Vagina (tissue), 2 donors: Measurements from ENCODE around the gene SEC23B. TPM values are rescaled to one million over a fixed set of nuclear protein-coding genes. Genes with fewer than 3 reads are reported as not detected.

Experiments
- DNase-seq, 2 donors: peaks; one replicate each; pipeline ENCODE4 v3.0.0-alpha.2; 2017; ENCODE audit errors: extremely low spot score in 2 of 2
- H3K27ac ChIP-seq: fragments of 200-600 bp; sonication (generic); one replicate; pipeline ENCODE4 v1.5.1; 2019
- H3K27me3 ChIP-seq: fragments of 200-600 bp; sonication (generic); one replicate; pipeline ENCODE4 v1.5.1; 2019
- H3K36me3 ChIP-seq, 2 donors: fragments of 200-600 bp; sonication (generic); one replicate each; pipeline ENCODE4 v1.5.1; 2017 to 2019
- H3K4me1 ChIP-seq: fragments of 200-600 bp; sonication (generic); one replicate; pipeline ENCODE4 v1.5.1; 2019
- H3K4me3 ChIP-seq, 2 donors: fragments of 200-600 bp; sonication (generic); 1 replicate in 1 of 2; 2 replicates in 1 of 2; pipeline ENCODE4 v1.5.1; 2016 to 2019
- H3K9me3 ChIP-seq: fragments of 200-600 bp; sonication (generic); one replicate; pipeline ENCODE4 v1.5.1; 2019
- POLR2A ChIP-seq, 2 donors: fragments of 450-650 bp; IDR thresholded peaks; one replicate each; pipeline ENCODE4 v1.6.1; 2017; ENCODE audit warnings: antibody characterized with exemption in 2 of 2, mild to moderate bottlenecking in 2 of 2, moderate library complexity in 2 of 2
- POLR2AphosphoS5 ChIP-seq, 2 donors: sonication (generic); formaldehyde crosslinking; IDR thresholded peaks; one replicate each; pipeline ENCODE4 v1.9.0; 2017; ENCODE audit warnings: antibody characterized with exemption in 2 of 2, mild to moderate bottlenecking in 2 of 2, low read depth in 1 of 2; ENCODE audit not compliant: insufficient read depth in 1 of 2
- intact Hi-C: fragments of 100-400 bp; cut with DNase I; formaldehyde crosslinking; loops from one replicate; pipeline ENCODE4 v1.15.1; 2023
- total RNA-seq: library from RNA; depleted of rRNA; stranded (reverse); fragments of >200 nt; gene quantifications from one replicate; pipeline ENCODE4 v1.2.3, GENCODE V29; 2016
- TF ChIP-seq, protein P1 (sequence below), 3 experiments: fragments of 450-650 bp in 2 of 3; fragments of 200-600 bp in 1 of 3; sonication (generic) in 1 of 3; IDR thresholded peaks; one replicate each; pipeline ENCODE4 v1.5.1; 2017 to 2019; ENCODE audit warnings: antibody characterized with exemption in 3 of 3, mild to moderate bottlenecking in 2 of 3, moderate library complexity in 2 of 3

Gene SEC23B
- total RNA-seq, 1 donor from 2014 or later, result 30.7 TPM

DNA sequence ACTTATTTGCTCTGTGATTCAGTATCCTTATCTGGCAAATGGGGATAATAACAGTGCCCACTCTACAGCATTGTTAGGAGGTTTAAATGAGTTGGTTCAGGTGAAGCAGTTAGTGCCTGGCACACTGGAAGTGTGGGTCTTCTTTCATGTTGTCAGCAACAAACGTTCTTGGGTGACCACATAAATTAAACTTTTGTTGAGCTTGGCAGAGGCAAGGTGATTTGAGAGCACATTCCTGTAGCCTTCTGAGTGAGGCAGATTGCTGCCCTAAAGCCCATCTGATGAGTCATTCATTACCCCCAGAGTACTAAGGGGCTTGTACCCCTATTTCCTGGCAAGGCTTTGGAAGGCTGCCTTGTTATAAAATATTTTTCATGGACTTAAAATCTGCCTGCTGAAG is 25.8 kb downstream of the SEC23B start:
- no peak for DNase-seq
- H3K9me3 ChIP-seq, result no peaks in the 10 kb centered on the region
- H3K36me3 ChIP-seq, result peaks cover 0 to 57% of the 10 kb centered on the region in 2 donors
- no peak overlapping the region for H3K4me3 ChIP-seq
- H3K27ac ChIP-seq, result no peak overlapping the region
- no peak for TF ChIP-seq POLR2AphosphoS5 (IDR thresholded peaks at IDR 0.05; ENCODE audit: insufficient read depth in 1 of 2, low read depth in 1 of 2)
- TF ChIP-seq POLR2A (IDR thresholded peaks at IDR 0.05), result no peak
- TF ChIP-seq, protein P1, sequence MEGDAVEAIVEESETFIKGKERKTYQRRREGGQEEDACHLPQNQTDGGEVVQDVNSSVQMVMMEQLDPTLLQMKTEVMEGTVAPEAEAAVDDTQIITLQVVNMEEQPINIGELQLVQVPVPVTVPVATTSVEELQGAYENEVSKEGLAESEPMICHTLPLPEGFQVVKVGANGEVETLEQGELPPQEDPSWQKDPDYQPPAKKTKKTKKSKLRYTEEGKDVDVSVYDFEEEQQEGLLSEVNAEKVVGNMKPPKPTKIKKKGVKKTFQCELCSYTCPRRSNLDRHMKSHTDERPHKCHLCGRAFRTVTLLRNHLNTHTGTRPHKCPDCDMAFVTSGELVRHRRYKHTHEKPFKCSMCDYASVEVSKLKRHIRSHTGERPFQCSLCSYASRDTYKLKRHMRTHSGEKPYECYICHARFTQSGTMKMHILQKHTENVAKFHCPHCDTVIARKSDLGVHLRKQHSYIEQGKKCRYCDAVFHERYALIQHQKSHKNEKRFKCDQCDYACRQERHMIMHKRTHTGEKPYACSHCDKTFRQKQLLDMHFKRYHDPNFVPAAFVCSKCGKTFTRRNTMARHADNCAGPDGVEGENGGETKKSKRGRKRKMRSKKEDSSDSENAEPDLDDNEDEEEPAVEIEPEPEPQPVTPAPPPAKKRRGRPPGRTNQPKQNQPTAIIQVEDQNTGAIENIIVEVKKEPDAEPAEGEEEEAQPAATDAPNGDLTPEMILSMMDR (IDR thresholded peaks at IDR 0.05), result no peak
- no peaks in the 10 kb centered on the region for H3K4me1 ChIP-seq
- no peaks in the 10 kb centered on the region for H3K27me3 ChIP-seq
- intact Hi-C loops, result no loop called here

DNA sequence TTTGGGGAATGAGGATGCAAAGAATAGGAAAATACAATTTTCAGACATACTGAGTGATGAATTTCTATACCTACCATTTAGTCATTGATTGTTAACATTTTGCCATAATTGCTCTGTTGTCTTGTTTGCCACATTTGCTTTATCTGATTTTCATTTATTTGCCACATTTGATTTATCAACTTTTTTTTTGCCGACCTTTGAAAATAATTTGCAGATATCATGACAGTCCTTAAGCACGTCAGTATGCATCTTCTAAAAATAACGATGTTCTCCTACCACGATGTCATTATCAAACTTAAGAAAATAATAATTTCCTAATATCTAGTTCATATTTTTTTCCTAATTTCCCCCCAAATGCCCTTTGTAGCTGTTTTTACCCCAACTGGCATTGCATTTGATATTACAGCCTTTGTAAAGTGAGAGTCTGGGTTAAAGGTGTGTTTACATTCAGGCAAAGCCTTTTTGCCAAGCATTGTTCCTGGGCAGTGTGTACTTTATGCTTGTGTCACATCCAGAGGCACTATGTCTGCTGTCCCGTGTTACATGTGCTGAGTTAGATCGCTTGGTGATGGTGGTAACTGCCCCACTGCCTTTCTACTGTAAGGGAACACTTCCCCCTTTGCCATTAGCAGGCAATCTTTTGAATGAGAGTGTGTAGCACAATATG is 26.4 kb downstream of the SEC23B start:
- Histone ChIP-seq H3K9me3 (no peaks in the 10 kb centered on the region), H3K27me3 (no peaks in the 10 kb centered on the region), H3K27ac (no peak overlapping the region), H3K4me3 (no peak overlapping the region), H3K4me1 (no peaks in the 10 kb centered on the region), H3K36me3 (peaks cover 0 to 51% of the 10 kb centered on the region in 2 donors)
- no peak for DNase-seq
- intact Hi-C loops, result no loop called here
- TF ChIP-seq, protein P1 (IDR thresholded peaks at IDR 0.05), result no peak
- no peak for TF ChIP-seq POLR2A (IDR thresholded peaks at IDR 0.05)
- no peak for TF ChIP-seq POLR2AphosphoS5 (IDR thresholded peaks at IDR 0.05; ENCODE audit: insufficient read depth in 1 of 2, low read depth in 1 of 2)

DNA sequence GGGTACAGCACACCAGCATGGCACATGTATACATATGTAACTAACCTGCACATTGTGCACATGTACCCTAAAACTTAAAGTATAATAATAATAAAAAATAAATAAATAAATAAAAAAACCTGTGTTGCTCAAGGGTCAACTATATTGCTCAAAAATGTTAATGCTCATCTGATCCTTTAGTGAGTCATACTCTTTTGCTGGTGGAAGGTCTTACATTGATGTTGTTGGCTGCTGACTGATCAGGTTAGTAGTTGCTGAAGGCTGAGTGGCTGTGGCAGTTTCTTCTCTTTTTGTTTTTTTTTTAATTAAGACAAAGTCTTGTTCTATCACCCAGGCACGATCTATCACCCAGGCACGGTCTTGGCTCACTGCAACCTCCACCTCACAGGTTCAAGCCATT is 29.9 kb downstream of the SEC23B start:
- Histone ChIP-seq H3K4me3 (no peak overlapping the region), H3K27ac (no peak overlapping the region), H3K4me1 (no peaks in the 10 kb centered on the region), H3K9me3 (no peaks in the 10 kb centered on the region), H3K36me3 (peaks cover 0 to 32% of the 10 kb centered on the region in 2 donors), H3K27me3 (no peaks in the 10 kb centered on the region)
- DNase-seq, result no peak
- intact Hi-C loops, result no loop called here
- TF ChIP-seq POLR2A (IDR thresholded peaks at IDR 0.05), result no peak
- TF ChIP-seq, protein P1 (IDR thresholded peaks at IDR 0.05), result no peak

DNA sequence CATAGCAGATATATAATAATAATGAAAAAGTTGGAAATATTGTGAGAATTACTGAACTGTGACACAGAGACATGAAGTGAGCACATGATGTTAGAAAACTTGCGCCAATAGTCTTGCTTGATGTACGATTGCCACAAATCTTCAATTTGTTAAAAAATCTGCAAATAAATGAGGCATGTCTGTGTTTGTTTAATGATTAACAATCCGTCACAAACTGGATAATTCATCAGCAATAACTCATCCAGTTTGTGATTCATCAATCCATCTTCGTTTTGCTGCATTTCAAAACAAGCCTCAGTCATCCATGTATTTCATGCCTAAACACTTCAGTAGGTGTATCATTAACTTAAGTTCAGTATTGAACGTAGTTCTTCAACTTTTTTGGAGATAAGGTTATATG is 34.0 kb downstream of the SEC23B start:
- Histone ChIP-seq H3K4me3 (no peak overlapping the region), H3K27me3 (no peaks in the 10 kb centered on the region), H3K36me3 (peaks cover 0 to 43% of the 10 kb centered on the region in 2 donors), H3K27ac (no peak overlapping the region), H3K4me1 (no peaks in the 10 kb centered on the region), H3K9me3 (no peaks in the 10 kb centered on the region)
- intact Hi-C loops, result no loop called here
- TF ChIP-seq POLR2AphosphoS5 (IDR thresholded peaks at IDR 0.05; ENCODE audit: insufficient read depth in 1 of 2, low read depth in 1 of 2), result no peak
- TF ChIP-seq, protein P1 (IDR thresholded peaks at IDR 0.05), result no peak
- no peak for TF ChIP-seq POLR2A (IDR thresholded peaks at IDR 0.05)
- no peak for DNase-seq

GRCh38 chr20:18543216-18543615 is 35.5 kb downstream of the SEC23B start:
- peaks cover 0 to 53% of the 10 kb centered on the region in 2 donors for H3K36me3 ChIP-seq

More at GRCh38 chr20:18543216-18543615, 35.5 kb downstream of the SEC23B start:
- TF ChIP-seq POLR2AphosphoS5 (IDR thresholded peaks at IDR 0.05; ENCODE audit: insufficient read depth in 1 of 2, low read depth in 1 of 2), result no peak
- TF ChIP-seq POLR2A (IDR thresholded peaks at IDR 0.05), result no peak
- TF ChIP-seq, protein P1 (IDR thresholded peaks at IDR 0.05), result no peak
- Histone ChIP-seq H3K4me1 (no peaks in the 10 kb centered on the region), H3K27me3 (no peaks in the 10 kb centered on the region), H3K9me3 (no peaks in the 10 kb centered on the region), H3K4me3 (no peak overlapping the region), H3K27ac (no peak overlapping the region)
- no peak for DNase-seq
- intact Hi-C loops, result no loop called here
